PFSK-1 (cell line): ENCODE results near the gene NRIP3. TPM values are rescaled to one million over a fixed set of nuclear protein-coding genes. Genes with fewer than 3 reads are reported as not detected.

Source experiments
- FOXP2 ChIP-seq: optimal IDR thresholded peaks from 2 replicates; pipeline ENCODE3; 2011; ENCODE audit warnings: borderline replicate concordance, control low read depth, inconsistent platforms; ENCODE audit not compliant: insufficient read depth; ENCODE audit errors: extremely low read length, extremely low read depth
- POLR2AphosphoS5 ChIP-seq: IDR thresholded peaks from 2 replicates; pipeline ENCODE4 v1.6.1; 2012; ENCODE audit warnings: low read depth, mild to moderate bottlenecking, control low read depth, low read length, moderate library complexity
- REST ChIP-seq, 2 experiments: IDR thresholded peaks; 2 replicates each; pipeline versions ENCODE4 v1.6.1 to v1.8.0; 2011 to 2012; ENCODE audit warnings: low read depth in 2 of 2, low read length in 2 of 2, control low read depth in 1 of 2, inconsistent platforms in 1 of 2, mild to moderate bottlenecking in 1 of 2, moderate library complexity in 1 of 2; ENCODE audit not compliant: insufficient read depth in 1 of 2
- SIN3A ChIP-seq: IDR thresholded peaks from 2 replicates; pipeline ENCODE4 v1.6.1; 2012; ENCODE audit warnings: mild to moderate bottlenecking, low read length, moderate library complexity, borderline replicate concordance; ENCODE audit not compliant: insufficient read depth
- TAF1 ChIP-seq: IDR thresholded peaks from 2 replicates; pipeline ENCODE4 v1.6.1; 2012; ENCODE audit warnings: low read length, control low read depth, borderline replicate concordance; ENCODE audit not compliant: insufficient read depth
- polyA plus RNA-seq: library from polyadenylated mRNA; unstranded; fragments of >200 nt; gene quantifications from one replicate; pipeline ENCODE4 v1.2.1, GENCODE V29; 2012; ENCODE audit warnings: low read depth, missing spikeins; ENCODE audit not compliant: insufficient read length

The NRIP3 gene
- polyA plus RNA-seq: 0.33 TPM

- no peak for TF ChIP-seq SIN3A
- TF ChIP-seq REST (IDR thresholded peaks at IDR 0.05; ENCODE audit: insufficient read depth in 1 of 2, low read depth in 2 of 2, low read length in 2 of 2): no peak
- no peak for TF ChIP-seq FOXP2
- TF ChIP-seq POLR2AphosphoS5: no peak
- no peak for TF ChIP-seq TAF1
Observed at GRCh38 chr11:9003573-9004182, at the start of gene NRIP3. NRIP3 (minus strand) TSS chr11:9004001; CDS start chr11:9003935, 66 bp downstream.

GRCh38 chr11:9052316-9052715 is 48.5 kb upstream of the NRIP3 start:
- TF ChIP-seq POLR2AphosphoS5: no peak
- no peak for TF ChIP-seq SIN3A
- no peak for TF ChIP-seq FOXP2
- no peak for TF ChIP-seq TAF1
- TF ChIP-seq REST (IDR thresholded peaks at IDR 0.05; ENCODE audit: insufficient read depth in 1 of 2, low read depth in 2 of 2, low read length in 2 of 2): no peak

GRCh38 chr11:9049959-9050358 is 46.2 kb upstream of the NRIP3 start:
- TF ChIP-seq SIN3A (no peak), FOXP2 (no peak), POLR2AphosphoS5 (no peak), REST (IDR thresholded peaks at IDR 0.05; ENCODE audit: insufficient read depth in 1 of 2, low read depth in 2 of 2, low read length in 2 of 2) (no peak), TAF1 (no peak)

GRCh38 chr11:9047964-9048523 is 44.2 kb upstream of the NRIP3 start:
- no peak for TF ChIP-seq POLR2AphosphoS5
- no peak for TF ChIP-seq REST (IDR thresholded peaks at IDR 0.05; ENCODE audit: insufficient read depth in 1 of 2, low read depth in 2 of 2, low read length in 2 of 2)
- TF ChIP-seq TAF1: no peak
- no peak for TF ChIP-seq SIN3A
- no peak for TF ChIP-seq FOXP2
